HG02840 (cell line): ENCODE data around the gene BORCS5.

Experiments
- ATAC-seq: cut with Tn5 transposase; IDR thresholded peaks from one replicate; pipeline ENCODE4 v1.9.1; 2021; ENCODE audit warnings: mild to moderate bottlenecking, moderate library complexity, moderate number of reproducible peaks; ENCODE audit not compliant: unreplicated experiment, low FRiP score

BORCS5 gene

GRCh38 chr12:12505544-12506495 is 148.9 kb downstream of the BORCS5 start:
- peak; percentile 71 for ATAC-seq

- no peak for ATAC-seq
These were observed 149.6 kb downstream of the BORCS5 start for GRCh38 chr12:12506496-12506890.

- ATAC-seq, result no peak
These were observed 150.2 kb downstream of the BORCS5 start for GRCh38 chr12:12507121-12507520.

GRCh38 chr12:12508612-12509011 is 151.7 kb downstream of the BORCS5 start:
- ATAC-seq, result no peak

GRCh38 chr12:12510141-12510540 is 153.3 kb downstream of the BORCS5 start:
- ATAC-seq, result no peak

GRCh38 chr12:12510551-12510950 is 153.7 kb downstream of the BORCS5 start:
- ATAC-seq, result no peak

- no peak for ATAC-seq
These were observed 154.3 kb downstream of the BORCS5 start for GRCh38 chr12:12511021-12511783.

- ATAC-seq, result no peak
These were observed 155.2 kb downstream of the BORCS5 start for GRCh38 chr12:12511895-12512711.

GRCh38 chr12:12513416-12514006 is 156.6 kb downstream of the BORCS5 start:
- ATAC-seq, result no peak

- ATAC-seq, result no peak
These were observed 161.6 kb downstream of the BORCS5 start for GRCh38 chr12:12518464-12518845.

- ATAC-seq, result no peak
These were observed 162.0 kb downstream of the BORCS5 start for GRCh38 chr12:12518919-12519318.
